SK-N-MC (cell line): ENCODE measurements around the gene ANKRD33B.

Source experiments
- DNase-seq: peaks from one replicate; pipeline ENCODE4 v3.0.0-alpha.2; 2011; ENCODE audit warnings: low read depth, low spot score
- H3K27ac ChIP-seq: fragments of 200-600 bp; sonication (generic); 2 replicates; pipeline ENCODE4 v1.5.1; 2016; ENCODE audit warnings: mixed run types
- H3K36me3 ChIP-seq: fragments of 200-600 bp; sonication (generic); 2 replicates; pipeline ENCODE4 v1.6.1; 2017; ENCODE audit warnings: antibody characterized with exemption, low read length, mixed read lengths; ENCODE audit not compliant: insufficient read depth
- H3K4me3 ChIP-seq: fragments of 200-600 bp; sonication (generic); 2 replicates; pipeline ENCODE4 v1.5.1; 2016
- H3K9ac ChIP-seq: fragments of 200-600 bp; sonication (generic); 2 replicates; pipeline ENCODE4 v1.8.0; 2017; ENCODE audit warnings: mixed run types, mixed read lengths; ENCODE audit not compliant: insufficient read length
- H3K9me3 ChIP-seq: fragments of 200-600 bp; sonication (generic); 2 replicates; pipeline ENCODE4 v1.6.1; 2017; ENCODE audit warnings: low read depth, mild to moderate bottlenecking, antibody characterized with exemption, low read length, moderate library complexity, mixed read lengths
- EZH2 ChIP-seq: fragments of 200-600 bp; sonication (generic); IDR thresholded peaks from one replicate; pipeline ENCODE4 v1.6.1; 2017; ENCODE audit warnings: antibody characterized with exemption
- FOXP2 ChIP-seq: optimal IDR thresholded peaks from 2 replicates; pipeline ENCODE3; 2011; ENCODE audit warnings: mild to moderate bottlenecking, moderate library complexity; ENCODE audit not compliant: insufficient read depth; ENCODE audit errors: extremely low read length, control extremely low read depth
- POLR2AphosphoS5 ChIP-seq: IDR thresholded peaks from 2 replicates; pipeline ENCODE4 v1.6.1; 2012; ENCODE audit warnings: mild to moderate bottlenecking, low read depth, low read length, borderline replicate concordance

ANKRD33B gene

DNA sequence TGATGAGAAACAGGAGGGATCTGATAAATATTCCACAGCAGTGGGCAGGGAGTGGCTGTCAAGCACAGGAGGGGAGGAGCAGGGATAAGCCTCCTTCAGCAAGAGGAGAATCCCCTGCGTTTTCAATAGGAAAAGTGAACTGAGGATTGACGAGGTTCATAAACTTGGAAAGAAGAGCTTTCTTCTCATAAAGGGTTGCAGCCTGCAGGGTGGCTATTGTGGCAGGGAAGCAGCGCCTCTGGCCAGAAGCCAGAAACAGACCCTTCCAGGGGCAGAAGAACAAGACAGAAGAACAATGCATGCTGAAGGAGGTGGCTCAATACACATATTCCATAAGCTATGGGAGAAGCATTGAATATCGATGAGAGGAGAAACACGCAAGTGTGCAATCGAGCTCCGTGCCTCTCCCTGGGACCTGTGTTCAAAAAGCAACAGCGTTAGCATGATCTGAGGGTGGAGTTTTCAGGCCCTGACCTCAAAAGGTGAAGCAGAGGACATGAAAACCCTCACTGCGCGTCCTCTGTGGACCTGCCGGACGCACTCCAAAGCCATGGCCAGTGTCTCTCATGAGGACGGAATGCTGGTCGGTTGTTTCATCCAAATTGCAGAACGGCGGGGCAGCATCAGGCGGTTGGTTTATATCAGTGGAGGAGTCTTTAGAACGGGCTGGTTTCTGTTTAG, 67.6 kb downstream of the ANKRD33B start:
- Histone ChIP-seq H3K9me3 (no peaks in the 10 kb centered on the region), H3K4me3 (no peak overlapping the region), H3K36me3 (no peaks in the 10 kb centered on the region), H3K27ac (no peak overlapping the region), H3K9ac (no peak overlapping the region)
- TF ChIP-seq EZH2 (no peak), FOXP2 (no peak), POLR2AphosphoS5 (no peak)
- no peak for DNase-seq

DNA sequence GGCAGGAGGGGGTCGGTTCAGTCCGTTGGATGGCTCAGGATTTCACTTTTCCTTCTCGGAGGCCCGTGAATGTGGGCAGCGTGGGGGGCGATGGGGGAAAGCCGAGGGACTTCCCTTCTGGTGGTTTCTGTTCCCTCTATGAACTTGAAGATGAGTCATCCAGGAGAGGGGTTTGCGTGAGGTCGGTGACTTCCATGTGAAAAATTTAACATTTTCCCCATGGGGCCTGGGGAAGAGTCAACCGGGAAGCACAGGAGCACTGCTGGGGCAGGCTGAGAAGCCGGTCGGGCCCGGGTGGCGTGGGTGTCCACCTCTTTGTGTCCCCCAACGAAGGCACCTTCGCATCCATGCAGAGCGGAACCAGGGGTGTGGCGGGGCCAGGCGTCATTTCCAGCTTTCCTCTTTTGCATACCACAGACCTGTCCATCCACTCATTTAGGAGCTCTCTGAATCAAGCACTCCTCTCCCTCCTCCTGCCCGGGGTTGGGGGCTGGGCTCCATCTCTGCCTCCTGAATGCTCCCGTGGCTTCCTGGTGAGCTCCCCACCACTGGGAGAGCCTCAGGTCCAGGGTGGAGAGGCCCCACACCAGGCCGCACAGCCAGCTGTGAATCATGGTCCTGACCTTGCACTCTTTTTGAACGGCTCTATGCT, 68.4 kb downstream of the ANKRD33B start:
- Histone ChIP-seq H3K9ac (no peak overlapping the region), H3K27ac (no peak overlapping the region), H3K4me3 (no peak overlapping the region), H3K9me3 (no peaks in the 10 kb centered on the region), H3K36me3 (no peaks in the 10 kb centered on the region)
- TF ChIP-seq POLR2AphosphoS5 (no peak), EZH2 (no peak), FOXP2 (no peak)
- DNase-seq = no peak

DNA sequence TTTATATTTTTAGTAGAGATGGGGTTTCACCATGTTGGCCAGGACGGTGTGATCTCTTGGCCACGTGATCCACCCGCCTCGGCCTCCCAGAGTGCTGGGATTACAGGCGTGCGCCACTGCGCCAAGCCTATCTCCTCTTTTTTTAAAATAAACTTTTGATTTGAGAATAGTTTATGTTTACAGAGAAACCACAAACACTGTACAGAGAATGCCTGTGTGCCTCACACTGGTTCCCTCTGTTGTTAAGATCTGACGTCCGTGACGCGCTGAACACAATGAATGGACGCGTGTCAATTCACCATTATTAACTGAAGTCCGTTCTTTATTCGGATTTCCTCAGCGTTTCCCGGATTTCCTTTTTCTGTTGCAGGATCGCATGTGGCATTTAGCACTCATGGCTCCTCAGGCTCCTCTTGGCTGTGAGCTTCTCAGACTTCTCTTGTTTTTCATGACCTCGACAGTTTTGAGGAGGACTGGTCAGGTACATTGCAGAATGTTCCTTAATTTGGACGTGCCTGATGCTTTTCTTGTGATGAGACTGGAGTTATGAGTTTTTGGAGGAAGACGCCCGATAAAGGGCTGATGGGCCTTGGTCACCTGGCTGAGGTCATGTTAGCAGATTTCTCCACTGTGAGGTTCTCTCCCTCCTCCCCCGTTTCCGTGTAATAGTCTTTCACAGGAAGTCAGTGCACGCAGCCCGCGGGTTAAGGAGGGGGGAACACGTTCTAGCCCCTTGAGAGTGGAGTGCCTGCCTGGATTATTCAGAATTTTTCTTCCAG, 69.6 kb downstream of the ANKRD33B start:
- no peak for DNase-seq
- Histone ChIP-seq H3K9ac (no peak overlapping the region), H3K9me3 (no peaks in the 10 kb centered on the region), H3K27ac (no peak overlapping the region), H3K36me3 (no peaks in the 10 kb centered on the region), H3K4me3 (no peak overlapping the region)
- TF ChIP-seq EZH2 (no peak), FOXP2 (no peak), POLR2AphosphoS5 (no peak)

DNA sequence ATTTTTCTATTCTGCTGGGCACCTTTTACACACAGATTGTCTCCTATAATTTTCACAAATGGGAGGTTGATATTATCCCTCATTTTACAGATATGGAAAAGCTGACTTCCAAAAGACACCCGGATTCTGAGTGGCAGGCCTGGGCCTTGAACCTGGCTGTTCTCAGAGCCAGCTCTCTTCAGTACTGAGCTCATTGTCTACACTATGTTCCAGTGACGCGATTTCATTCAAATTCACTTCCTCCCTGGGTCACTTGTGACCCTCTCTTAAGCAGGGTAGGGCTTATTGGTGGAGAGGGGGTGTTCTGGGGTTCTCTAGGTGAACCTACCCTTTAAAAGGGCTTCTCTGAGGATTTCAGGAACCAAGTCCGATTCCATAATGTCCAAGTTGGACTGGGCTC, 70.2 kb downstream of the ANKRD33B start:
- no peaks in the 10 kb centered on the region for H3K36me3 ChIP-seq
- H3K9ac ChIP-seq = no peak overlapping the region
- DNase-seq = no peak
- H3K4me3 ChIP-seq = no peak overlapping the region
- no peak overlapping the region for H3K27ac ChIP-seq
- H3K9me3 ChIP-seq = no peaks in the 10 kb centered on the region
- TF ChIP-seq FOXP2 (no peak), POLR2AphosphoS5 (no peak), EZH2 (no peak)

DNA sequence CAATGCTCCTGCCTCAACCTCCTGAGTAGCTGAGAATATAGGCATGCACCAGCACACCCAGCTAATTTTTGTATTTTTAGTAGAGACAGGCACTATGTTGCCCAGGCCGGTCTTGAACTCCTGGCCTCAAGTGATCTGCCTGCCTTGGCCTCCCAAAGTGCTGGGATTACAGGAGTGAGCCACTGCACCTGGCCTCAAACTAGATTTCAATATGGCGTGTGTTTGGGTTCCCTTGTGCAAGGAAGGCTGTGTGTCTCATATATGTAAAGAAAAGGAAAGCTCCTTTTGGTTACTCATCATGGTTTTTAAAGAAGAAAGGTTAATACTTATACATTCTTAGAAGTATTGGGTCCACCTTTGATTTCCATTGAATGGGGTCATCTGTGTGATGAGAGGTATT, 70.7 kb downstream of the ANKRD33B start:
- Histone ChIP-seq H3K9me3 (no peaks in the 10 kb centered on the region), H3K36me3 (no peaks in the 10 kb centered on the region), H3K9ac (no peak overlapping the region), H3K27ac (no peak overlapping the region), H3K4me3 (no peak overlapping the region)
- DNase-seq = no peak
- TF ChIP-seq FOXP2 (no peak), EZH2 (no peak), POLR2AphosphoS5 (no peak)

DNA sequence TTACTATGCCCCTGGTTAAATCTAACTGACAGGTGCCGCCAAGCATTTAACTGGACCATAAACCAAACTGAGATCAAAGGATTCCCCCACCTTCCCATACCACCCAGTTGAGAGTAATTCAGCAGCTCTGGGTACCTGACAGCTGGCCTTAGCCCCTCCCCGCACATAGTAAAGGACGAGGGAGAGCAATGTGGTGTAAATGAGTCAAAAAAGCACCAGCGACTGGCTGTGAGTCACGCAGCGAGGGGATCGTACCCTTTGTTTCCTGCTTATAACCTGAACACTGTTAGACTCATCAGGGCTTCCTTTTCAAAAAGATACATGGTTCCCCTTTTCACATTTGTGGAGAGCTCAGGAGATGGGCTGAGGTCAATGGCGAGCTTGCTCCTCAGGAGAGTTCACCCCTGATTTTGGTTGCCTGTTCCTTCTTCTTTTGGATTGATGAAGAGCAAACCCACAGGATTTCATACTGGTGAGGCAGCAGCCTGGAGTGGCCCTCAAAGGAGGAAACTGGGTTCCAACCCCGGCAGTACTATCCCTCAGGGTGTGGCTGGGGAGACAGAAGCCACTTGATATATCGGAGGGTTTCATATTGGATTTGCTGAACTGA, 71.5 kb downstream of the ANKRD33B start:
- TF ChIP-seq FOXP2 = no peak
- no peak for TF ChIP-seq EZH2
- TF ChIP-seq POLR2AphosphoS5 = no peak
- no peaks in the 10 kb centered on the region for H3K36me3 ChIP-seq
- H3K9me3 ChIP-seq = no peaks in the 10 kb centered on the region
- no peak overlapping the region for H3K27ac ChIP-seq
- no peak overlapping the region for H3K4me3 ChIP-seq
- no peak for DNase-seq
- no peak overlapping the region for H3K9ac ChIP-seq

DNA sequence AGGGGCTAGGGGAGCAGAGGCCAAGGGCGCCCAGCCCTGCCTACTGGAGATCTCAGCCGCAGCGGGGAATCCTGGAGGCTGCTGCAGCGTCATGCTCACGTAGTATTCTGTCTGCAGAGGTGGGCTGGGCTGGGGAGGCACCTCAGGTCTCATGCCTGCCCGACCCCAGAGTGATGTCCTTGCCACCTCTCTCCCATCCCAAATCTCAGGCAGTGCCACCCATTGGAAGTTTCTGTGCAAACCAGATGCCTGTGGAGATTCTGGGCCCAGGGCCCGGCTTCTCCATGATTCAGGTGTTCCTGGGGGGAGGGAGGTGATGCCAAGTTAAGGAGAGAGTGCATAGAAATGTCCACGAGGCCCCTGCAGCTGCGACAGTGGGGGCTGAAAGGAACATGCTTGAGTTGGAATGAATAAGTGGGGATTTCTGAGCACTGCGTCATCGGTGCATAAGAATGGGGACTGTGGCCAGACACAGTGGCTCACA, 72.0 kb downstream of the ANKRD33B start:
- Histone ChIP-seq H3K9ac (no peak overlapping the region), H3K9me3 (no peaks in the 10 kb centered on the region), H3K4me3 (no peak overlapping the region), H3K27ac (no peak overlapping the region), H3K36me3 (no peaks in the 10 kb centered on the region)
- DNase-seq = no peak
- TF ChIP-seq FOXP2 (no peak), POLR2AphosphoS5 (no peak), EZH2 (no peak)
